HAP-1 (cell line): Measurements from ENCODE around the gene STKLD1.
"Not testable (repeated sequence)": the region's sequence is repeated elsewhere in the genome, so short reads cannot be mapped to it uniquely, and the experiment has no call there.

Source experiments
- DNase-seq, 2 experiments: peaks; one replicate each; pipeline ENCODE4 v3.0.0-alpha.2; 2016 to 2020; ENCODE audit warnings: low spot score in 2 of 2
- H3K27me3 ChIP-seq: fragments of 250-450 bp; sonication (Bioruptor Pico); 2 replicates; pipeline ENCODE4 v1.5.1; 2020; ENCODE audit warnings: low read depth, mild to moderate bottlenecking, moderate library complexity
- H3K36me3 ChIP-seq: fragments of 250-450 bp; sonication (Bioruptor Pico); replicated peaks from 2 replicates; pipeline ENCODE4 v1.5.1; 2020; ENCODE audit warnings: mild to moderate bottlenecking
- H3K4me1 ChIP-seq: fragments of 250-450 bp; sonication (Bioruptor Pico); 2 replicates; pipeline ENCODE4 v1.5.1; 2020; ENCODE audit warnings: mild to moderate bottlenecking
- H3K4me3 ChIP-seq: fragments of 250-450 bp; sonication (Bioruptor Pico); 2 replicates; pipeline ENCODE4 v1.5.1; 2020; ENCODE audit warnings: mild to moderate bottlenecking, moderate library complexity
- H3K9me3 ChIP-seq: fragments of 250-450 bp; sonication (Bioruptor Pico); 2 replicates; pipeline ENCODE4 v1.5.1; 2020; ENCODE audit warnings: mild to moderate bottlenecking, moderate library complexity
- in situ Hi-C: fragments of 300-500 bp; cut with MboI; formaldehyde crosslinking; loops from 3 replicates; pipeline ENCODE4 v1.14.3; 2020; ENCODE audit warnings: low sequenced_read_pairs, inconsistent platforms, mixed read lengths

The STKLD1 gene

DNA sequence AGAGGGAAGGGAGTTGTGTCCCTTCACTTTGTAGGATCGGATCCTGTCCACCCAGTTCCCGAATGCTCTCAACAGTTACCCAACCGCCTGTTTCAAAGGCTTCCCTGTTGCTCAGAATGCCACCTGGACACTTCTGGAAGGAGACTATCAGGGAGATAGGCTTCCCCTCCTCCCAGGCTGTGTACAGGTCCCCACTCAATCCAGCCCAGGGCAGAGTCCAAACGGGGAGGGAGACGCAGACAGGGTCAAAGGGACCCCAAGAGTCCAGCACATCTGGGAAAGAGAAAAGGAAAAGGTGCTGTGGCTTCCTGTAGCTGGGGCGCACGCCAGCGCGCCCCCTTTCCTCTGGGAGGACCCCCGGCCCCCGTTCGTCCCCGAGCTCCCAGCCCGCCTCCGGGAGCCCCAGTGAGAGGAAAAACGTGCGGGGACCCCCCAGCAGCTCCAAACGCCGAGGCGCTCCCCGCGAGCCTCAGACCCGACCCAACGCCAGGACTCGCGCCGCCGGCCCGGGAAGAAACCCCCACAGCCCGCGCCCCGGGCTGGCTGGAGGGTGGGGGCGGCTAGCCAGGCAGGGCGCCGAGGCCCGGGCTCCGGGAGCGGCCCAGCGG is 946 bp upstream of the STKLD1 start:
- H3K9me3 ChIP-seq, result no peaks in the 10 kb centered on the region
- H3K27me3 ChIP-seq, result no peaks in the 10 kb centered on the region
- H3K4me3 ChIP-seq, result peak overlapping the region; percentile 86
- in situ Hi-C loops, result no loop called here
- peak in 1 of 2 experiments; percentile 42 for DNase-seq
- peaks cover 13% of the 10 kb centered on the region for H3K4me1 ChIP-seq
- peaks cover 32% of the 10 kb centered on the region for H3K36me3 ChIP-seq

DNA sequence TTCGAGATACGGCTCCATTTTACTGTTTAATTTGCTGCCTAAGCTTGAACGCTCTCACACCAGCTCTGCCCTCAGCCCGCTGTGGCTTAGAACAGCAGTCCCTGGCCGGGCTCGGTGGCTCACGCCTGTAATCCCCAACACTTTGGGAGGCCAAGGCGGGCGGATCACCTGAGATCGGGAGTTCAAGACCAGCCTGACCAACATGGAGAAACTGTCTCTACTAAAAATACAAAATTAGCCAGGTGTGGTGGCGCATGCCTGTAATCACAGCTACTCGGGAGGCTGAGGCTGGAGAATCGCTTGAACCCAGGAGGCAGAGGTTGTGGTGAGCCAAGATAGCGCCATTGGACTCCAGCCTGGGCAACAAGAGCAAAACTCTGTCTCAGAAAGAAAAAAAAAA is 1.1 kb downstream of the STKLD1 start:
- Histone ChIP-seq H3K4me1 (peaks cover 13% of the 10 kb centered on the region), H3K36me3 (peaks cover 18% of the 10 kb centered on the region)
- in situ Hi-C loops, H3K4me3 ChIP-seq, H3K27me3 ChIP-seq, H3K9me3 ChIP-seq, DNase-seq: not testable (repeated sequence)

DNA sequence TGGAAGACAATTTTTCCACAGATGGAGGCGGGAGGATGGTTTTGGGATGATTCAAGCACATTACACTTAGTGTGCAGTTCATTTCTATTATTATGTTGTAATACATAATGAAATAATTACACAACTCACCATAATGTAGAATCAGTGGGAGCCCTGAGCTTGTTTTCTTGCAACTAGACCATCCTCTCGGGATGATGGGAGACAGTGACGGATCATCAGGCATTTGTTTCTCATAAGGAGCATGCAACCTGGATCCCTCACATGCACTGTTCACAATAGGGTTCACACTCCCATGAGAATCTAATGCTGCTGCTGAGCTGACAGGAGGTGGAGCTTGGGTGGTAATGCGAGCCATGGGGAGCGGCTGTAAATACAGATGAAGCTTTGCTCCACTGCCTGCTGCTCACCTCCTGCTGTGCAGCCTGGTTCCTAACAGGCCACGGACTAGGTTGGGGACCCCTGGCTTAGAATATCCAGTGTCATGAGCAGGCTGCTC is 1.6 kb downstream of the STKLD1 start:
- in situ Hi-C loops, result no loop called here

DNA sequence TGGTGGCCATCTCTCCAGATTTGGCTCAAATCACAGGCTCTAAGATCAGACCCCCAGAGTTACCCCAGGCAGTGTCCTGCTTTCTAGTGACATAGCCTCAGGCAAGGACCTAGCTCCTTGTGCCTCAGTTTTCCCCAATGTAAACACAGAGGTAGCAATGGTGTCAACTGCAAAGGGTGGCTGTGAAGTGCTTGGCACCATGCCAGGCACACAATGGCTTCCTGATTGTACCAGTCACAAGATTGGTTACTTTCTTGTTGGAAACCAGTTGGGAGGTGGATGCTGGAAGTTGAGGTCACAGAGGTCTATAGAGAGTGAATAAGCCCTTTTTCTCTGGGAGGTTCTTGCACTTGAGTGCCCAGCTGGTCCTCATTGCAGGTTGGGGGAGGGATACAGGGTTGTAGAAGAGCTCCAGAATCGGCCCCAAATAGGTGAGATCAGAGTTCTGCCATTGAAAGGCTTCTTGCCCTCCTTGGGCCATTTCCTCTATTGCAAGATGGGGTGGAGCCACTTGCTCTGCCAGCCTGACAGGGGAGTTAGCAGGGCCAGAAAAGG is 2.3 kb downstream of the STKLD1 start:
- Histone ChIP-seq H3K27me3 (no peaks in the 10 kb centered on the region), H3K9me3 (no peaks in the 10 kb centered on the region), H3K4me3 (no peak overlapping the region), H3K4me1 (peaks cover 13% of the 10 kb centered on the region), H3K36me3 (peaks cover 6% of the 10 kb centered on the region; the same call in 1 of the 2 replicates)
- DNase-seq, result no peak
- in situ Hi-C loops, result no loop called here

More for the DNA sequence above, 1.6 kb downstream of the STKLD1 start:
- Histone ChIP-seq H3K4me3 (no peak overlapping the region), H3K4me1 (peaks cover 13% of the 10 kb centered on the region), H3K36me3 (peaks cover 13% of the 10 kb centered on the region), H3K9me3 (no peaks in the 10 kb centered on the region), H3K27me3 (no peaks in the 10 kb centered on the region)
- DNase-seq, result peak; percentile 49 to 68

DNA sequence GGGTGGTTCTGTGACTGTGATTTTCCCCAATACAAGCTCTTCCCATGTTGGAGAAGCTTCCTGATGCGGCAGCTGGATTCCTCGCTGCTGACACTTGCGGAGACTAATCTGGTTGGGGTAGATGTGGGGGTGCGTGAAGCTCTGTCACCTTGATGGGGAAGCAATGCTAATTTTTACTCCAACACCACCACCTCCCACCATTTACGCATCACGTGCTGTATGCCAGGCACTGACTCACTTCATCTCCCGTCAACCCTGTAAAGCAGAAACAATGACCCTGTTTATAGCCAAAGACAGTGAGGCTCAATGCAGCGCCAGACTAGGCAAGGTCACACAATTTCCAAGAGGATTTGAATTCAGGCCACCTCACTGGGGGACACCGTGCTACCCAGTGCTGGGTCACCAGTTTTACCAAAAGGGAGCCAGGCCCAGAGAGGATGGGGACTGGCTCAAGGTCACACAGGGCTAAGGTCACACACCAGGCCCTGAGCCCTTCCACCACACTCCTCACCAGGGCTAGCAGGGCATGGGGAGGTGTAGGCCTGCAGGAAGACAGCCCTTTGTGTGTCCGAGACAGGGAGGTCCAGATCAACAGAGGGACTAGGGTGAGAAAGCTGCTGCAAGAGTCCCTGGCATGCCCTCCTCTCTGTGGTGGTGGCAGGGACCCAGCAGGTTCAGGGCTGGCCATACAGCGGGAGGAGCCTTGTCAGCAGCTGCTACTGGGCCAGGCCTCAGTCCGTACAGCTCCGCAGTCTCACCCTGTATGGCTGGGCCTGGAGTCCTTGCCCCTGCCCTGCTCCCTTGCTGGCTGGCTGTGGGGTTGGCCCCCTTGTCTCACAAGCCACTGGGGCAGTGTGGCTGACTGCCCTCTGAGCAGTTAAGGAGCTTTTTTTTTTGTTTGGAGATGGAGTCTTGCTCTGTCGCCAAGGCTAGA is 3.3 kb downstream of the STKLD1 start:
- no peak for DNase-seq
- H3K4me3 ChIP-seq, result no peak overlapping the region
- H3K9me3 ChIP-seq, result no peaks in the 10 kb centered on the region
- in situ Hi-C loops, result no loop called here
- peaks cover 13% of the 10 kb centered on the region for H3K4me1 ChIP-seq
- no peaks in the 10 kb centered on the region for H3K27me3 ChIP-seq
- peaks cover 5% of the 10 kb centered on the region; the same call in 1 of the 2 replicates for H3K36me3 ChIP-seq

DNA sequence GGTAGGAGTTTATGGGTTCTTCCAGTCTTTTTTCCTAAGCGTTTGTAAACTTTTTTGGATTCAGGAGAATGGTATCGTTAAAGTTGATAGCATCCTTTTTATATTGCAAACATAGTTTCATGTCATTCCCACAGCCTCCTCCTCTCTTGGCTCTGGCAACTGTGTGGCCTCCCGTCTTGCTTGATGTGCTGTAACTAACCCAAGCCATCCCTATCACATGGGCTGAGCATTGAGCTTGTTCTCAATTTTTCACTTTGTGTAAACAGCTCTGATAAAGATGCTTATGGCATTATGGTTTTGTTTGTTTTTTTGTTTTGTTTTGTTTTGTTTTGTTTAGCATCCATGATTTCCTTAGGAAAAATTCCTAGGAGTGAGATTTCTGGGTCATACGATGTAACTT is 4.6 kb downstream of the STKLD1 start:
- H3K9me3 ChIP-seq, result no peaks in the 10 kb centered on the region
- in situ Hi-C loops, result no loop called here
- H3K4me1 ChIP-seq, result peaks cover 13% of the 10 kb centered on the region

DNA sequence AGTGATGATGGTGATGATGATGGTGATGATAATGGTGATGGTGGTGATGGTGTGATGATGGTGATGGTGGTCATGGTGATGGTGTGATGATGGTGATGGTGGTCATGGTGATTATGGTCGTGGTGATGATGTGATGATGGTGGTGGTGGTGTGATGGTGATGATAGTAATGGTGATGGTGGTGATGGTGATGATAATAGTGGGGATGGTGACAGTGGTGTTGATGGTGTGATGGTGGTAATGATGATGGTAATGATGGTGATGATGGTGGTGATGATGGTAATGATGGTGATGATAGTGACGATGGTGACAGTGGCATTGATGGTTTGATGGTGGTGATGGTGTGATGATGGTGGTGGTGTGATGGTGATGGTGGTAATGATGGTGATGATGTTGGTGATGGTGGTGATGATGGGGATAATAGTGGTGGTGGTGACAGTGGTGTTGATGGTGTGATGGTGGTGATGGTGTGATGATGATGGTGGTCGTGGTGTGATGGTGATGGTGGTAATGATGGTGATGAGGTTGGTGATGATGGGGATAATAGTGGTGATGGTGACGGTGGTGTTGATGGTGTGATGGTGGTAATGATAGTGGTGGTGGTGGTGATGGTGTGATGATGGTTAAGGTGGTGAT is 6.5 kb downstream of the STKLD1 start:
- Histone ChIP-seq H3K4me3 (no peak overlapping the region), H3K4me1 (peaks cover 4% of the 10 kb centered on the region), H3K27me3 (no peaks in the 10 kb centered on the region), H3K36me3 (no peaks in the 10 kb centered on the region), H3K9me3 (no peaks in the 10 kb centered on the region)
- DNase-seq, result no peak
- in situ Hi-C loops, result no loop called here

More for the DNA sequence above, 4.6 kb downstream of the STKLD1 start:
- Histone ChIP-seq H3K36me3 (0 out of 2 replicates have a peak, but pooled peaks cover under 1% of the 10 kb centered on the region), H3K4me3 (no peak overlapping the region), H3K27me3 (no peaks in the 10 kb centered on the region)
- DNase-seq, result no peak

DNA sequence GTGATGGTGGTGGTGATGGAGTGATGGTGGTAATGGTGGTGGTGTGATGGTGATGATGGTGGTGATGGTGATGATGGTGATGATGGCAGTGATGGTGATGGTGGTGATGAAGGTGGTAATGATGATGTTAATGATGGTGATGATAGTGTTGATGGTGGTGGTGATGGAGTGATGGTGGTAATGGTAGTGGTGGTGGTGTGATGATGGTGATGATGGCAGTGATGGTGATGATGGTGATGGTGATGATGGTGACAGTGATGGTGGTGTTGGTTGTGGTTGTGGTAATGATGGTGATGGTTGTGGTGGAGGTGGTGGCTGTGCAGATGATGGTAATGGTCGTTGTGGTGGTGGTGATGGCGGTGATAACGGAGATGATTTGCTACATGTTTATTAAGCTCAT is 7.3 kb downstream of the STKLD1 start:
- Histone ChIP-seq H3K9me3 (no peaks in the 10 kb centered on the region), H3K27me3 (no peaks in the 10 kb centered on the region), H3K4me1 (no peaks in the 10 kb centered on the region), H3K4me3 (no peak overlapping the region), H3K36me3 (no peaks in the 10 kb centered on the region)
- in situ Hi-C loops, result no loop called here
- DNase-seq, result no peak

DNA sequence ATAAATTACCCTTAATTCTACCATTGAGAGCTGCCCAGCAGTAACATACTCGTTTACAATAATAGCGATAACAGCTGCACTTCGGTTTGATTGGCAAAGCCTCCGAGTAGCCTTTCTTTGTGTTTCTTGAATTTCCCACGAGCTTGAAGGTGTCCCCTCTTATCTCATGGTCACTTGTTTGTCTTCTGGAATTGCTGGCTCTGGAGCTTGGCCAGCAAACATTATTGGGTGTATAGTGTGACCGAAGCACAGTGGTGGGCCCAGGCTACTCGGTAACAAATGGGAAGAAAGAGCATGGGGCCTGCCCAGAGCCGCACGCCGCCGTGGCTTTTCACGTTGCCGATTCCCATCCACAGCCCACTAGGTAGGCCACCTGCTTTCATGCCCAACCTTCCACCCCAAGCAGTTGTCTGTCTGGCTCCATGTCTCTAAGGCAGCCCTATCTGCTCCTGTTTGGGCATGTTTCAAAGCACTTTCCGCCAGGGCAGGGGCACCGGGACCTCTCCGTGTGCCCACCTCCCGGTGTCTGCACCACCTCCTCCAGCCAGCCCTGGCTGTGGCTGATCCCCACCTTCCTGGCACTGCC is 8.7 kb downstream of the STKLD1 start:
- Histone ChIP-seq H3K36me3 (no peaks in the 10 kb centered on the region), H3K4me3 (no peak overlapping the region), H3K9me3 (no peaks in the 10 kb centered on the region), H3K4me1 (no peaks in the 10 kb centered on the region), H3K27me3 (no peaks in the 10 kb centered on the region)
- in situ Hi-C loops, result no loop called here
- DNase-seq, result no peak

DNA sequence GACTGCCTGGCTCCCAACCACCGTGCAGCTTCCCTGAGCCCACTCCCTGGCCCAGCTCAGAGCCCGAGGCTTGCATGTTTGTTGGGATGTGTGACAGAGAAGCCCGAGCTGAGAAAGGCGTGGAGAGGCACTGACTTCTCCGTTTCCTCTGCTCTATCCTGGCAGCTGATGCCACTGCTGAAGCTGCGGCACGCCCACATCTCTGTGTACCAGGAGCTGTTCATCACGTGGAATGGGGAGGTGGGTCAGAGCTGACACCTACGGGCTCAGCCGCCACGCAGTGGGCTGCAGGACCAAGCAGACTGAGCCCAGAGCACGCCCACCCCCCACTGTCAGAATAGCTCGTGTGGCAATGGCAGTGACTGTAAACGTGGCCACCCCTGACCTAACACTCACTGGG is 9.3 kb downstream of the STKLD1 start:
- Histone ChIP-seq H3K36me3 (no peaks in the 10 kb centered on the region), H3K4me1 (no peaks in the 10 kb centered on the region), H3K27me3 (no peaks in the 10 kb centered on the region), H3K4me3 (no peak overlapping the region), H3K9me3 (no peaks in the 10 kb centered on the region)
- no peak for DNase-seq
- in situ Hi-C loops, result no loop called here

DNA sequence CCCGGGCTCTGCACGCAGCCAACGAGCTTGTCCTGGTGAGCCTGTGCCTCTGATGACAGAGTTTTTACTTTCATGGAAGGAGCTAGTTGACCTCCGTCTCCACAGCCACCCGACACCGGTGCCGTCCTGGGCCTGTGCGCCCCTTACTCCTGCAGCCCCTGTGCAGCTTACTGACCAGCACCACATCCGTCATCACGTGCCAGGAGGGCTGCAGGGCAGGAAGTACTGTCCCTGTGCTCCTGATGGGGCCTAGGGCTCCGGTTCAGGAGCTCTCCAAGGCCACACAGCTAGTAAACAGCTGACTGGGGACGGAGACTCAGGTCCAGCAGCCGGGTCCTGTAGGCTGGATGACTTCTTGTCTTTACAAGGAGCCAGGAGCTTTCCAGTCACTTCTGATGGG is 10.2 kb downstream of the STKLD1 start:
- in situ Hi-C loops, result no loop called here
- Histone ChIP-seq H3K9me3 (no peaks in the 10 kb centered on the region), H3K4me3 (no peak overlapping the region), H3K36me3 (no peaks in the 10 kb centered on the region), H3K4me1 (no peaks in the 10 kb centered on the region), H3K27me3 (no peaks in the 10 kb centered on the region)
- no peak for DNase-seq

DNA sequence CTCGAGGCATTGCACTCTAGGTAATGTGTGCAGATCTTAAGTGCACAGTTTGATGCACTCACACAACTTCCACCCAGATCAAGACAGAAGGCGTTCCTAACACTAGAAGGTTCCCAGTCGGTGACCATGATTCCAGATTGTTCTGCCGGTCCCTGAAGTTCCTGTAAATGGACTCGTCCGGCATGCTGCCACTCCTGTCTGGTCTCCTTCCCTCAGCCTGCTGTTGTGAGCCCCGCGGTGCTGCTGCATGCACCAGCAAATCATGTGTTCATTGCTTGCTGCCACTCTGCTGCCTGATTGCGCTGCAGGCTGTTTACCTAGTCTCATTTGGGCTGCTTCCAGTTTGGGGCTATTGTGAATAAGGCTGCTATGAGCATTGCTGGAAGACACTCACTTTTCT is 11.5 kb downstream of the STKLD1 start:
- DNase-seq, result no peak
- Histone ChIP-seq H3K9me3 (no peaks in the 10 kb centered on the region), H3K4me1 (no peaks in the 10 kb centered on the region), H3K36me3 (no peaks in the 10 kb centered on the region), H3K4me3 (no peak overlapping the region), H3K27me3 (no peaks in the 10 kb centered on the region)
- in situ Hi-C loops, result no loop called here

DNA sequence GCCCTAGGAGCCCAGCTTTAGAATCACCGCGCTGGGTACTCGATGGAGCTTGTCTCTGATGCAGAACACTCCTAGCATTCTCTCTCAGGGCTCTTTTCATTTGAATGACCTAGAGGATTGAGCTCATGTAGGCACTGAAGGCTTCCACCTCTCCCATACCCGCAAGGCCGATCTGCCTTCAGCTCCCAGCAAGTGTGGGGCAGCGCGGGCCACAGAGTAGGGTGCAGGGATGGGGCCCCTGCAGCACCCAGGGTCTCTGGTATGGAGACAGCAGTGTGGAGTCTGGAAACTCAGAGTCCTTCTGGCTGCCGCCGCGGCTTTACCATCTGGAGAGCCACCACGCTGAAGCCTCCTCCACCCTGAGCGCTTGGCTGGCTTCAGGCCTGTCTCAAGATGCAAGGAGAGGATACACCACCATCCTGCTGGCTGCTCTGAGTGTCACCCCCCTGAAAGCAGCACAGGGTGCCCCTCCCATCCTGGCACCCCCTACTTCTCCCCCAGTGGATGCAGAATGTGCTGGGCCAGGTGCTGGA is 12.9 kb downstream of the STKLD1 start:
- H3K9me3 ChIP-seq, result no peaks in the 10 kb centered on the region
- DNase-seq, result no peak
- no peaks in the 10 kb centered on the region for H3K4me1 ChIP-seq
- no peaks in the 10 kb centered on the region for H3K27me3 ChIP-seq
- H3K36me3 ChIP-seq, result no peaks in the 10 kb centered on the region
- H3K4me3 ChIP-seq, result no peak overlapping the region
- in situ Hi-C loops, result no loop called here
